Activated CD8-positive, alpha-beta memory T cell treated with anti-CD3 and anti-CD28 coated beads, Interleukin-2, amount 10 ng/mL, durations not matched to agents 7 days and 5 days (primary cell): ENCODE data around the gene FKBP14. TPM values are rescaled to one million over a fixed set of nuclear protein-coding genes. Genes with fewer than 3 reads are reported as not detected.

Experiments used
- ATAC-seq: fragments of 150-1000 bp; cut with Tn5 transposase; one replicate; pipeline ENCODE4 v1.10.0; 2021; ENCODE audit warnings: moderate library complexity
- CTCF ChIA-PET: fragments of 350-600 bp; sonication (Branson Sonifier 250); formaldehyde crosslinking; loops from one replicate; lab custom pipeline; 2021; ENCODE audit warnings: antibody characterized with exemption; lab: Charles Lee
- DNase-seq: peaks from one replicate; pipeline ENCODE4 v3.0.0-alpha.2; 2020
- H3K27ac Mint-ChIP-seq: one replicate; pipeline ENCODE4 v1.8.0; 2021; ENCODE audit warnings: mild to moderate bottlenecking, mixed read lengths
- H3K27me3 Mint-ChIP-seq: one replicate; pipeline ENCODE4 v1.8.0; 2021; ENCODE audit warnings: mixed read lengths
- H3K36me3 Mint-ChIP-seq: one replicate; pipeline ENCODE4 v1.8.0; 2021; ENCODE audit warnings: mild to moderate bottlenecking, mixed read lengths
- H3K4me1 Mint-ChIP-seq: one replicate; pipeline ENCODE4 v1.8.0; 2021; ENCODE audit warnings: mixed read lengths
- H3K4me3 Mint-ChIP-seq: one replicate; pipeline ENCODE4 v1.8.0; 2021; ENCODE audit warnings: mild to moderate bottlenecking, moderate library complexity, mixed read lengths
- H3K9me3 Mint-ChIP-seq: one replicate; pipeline ENCODE4 v1.8.0; 2022; ENCODE audit warnings: low read depth, mixed read lengths
- total RNA-seq, 2 experiments: library from RNA; stranded (reverse); gene quantifications; one replicate each; pipeline ENCODE4 v1.2.3, GENCODE V29; 2021

Gene FKBP14
- total RNA-seq, 2 experiments from 2014 or later: 5.2 to 6.4 TPM

DNA sequence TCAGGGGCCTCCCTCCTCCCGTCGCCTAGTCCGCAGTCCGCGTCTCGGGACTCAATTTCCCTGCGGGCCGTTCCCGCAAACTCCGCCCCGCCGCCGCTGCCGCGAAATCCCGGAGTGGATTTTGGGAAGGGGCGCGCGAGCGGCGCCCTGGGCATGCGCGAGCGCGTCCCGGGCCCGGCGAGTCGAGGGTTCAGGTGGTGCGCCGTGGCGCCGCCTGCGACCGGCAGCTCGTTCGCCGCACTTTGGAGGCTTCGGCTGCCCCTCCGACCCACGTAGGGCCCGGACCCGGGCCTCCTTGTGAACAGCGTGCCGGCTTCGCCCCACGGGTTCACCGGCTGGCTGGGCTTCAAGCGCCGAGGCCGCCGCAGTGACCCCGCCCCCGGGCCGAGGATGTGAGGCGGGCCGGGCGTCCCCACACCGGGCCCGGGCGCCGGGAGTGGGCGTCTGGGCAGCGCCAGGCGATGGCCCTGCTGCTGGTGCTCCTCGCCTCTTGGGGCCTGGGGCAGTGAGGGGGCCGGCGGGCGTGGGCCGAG, 1.8 kb upstream of the FKBP14 start, which contains the start of gene PLEKHA8:
Gene PLEKHA8, plus strand, starts transcription at position 197 of the 533 bp plus-strand sequence. CDS start 351 bp downstream, outside the sequence.
- Mint-ChIP-seq H3K4me3 (peak within 1 kb of the TSS; percentile 93), H3K4me1 (peaks cover 28% of the 10 kb centered on the region), H3K27me3 (no peaks in the 10 kb centered on the region), H3K9me3 (no peaks in the 10 kb centered on the region), H3K36me3 (peaks cover 1% of the 10 kb centered on the region), H3K27ac (peak within 1 kb of the TSS; percentile 89)
- ATAC-seq (peak; percentile 60), DNase-seq (peak; percentile 90)
- CTCF ChIA-PET: interaction anchor here (0.8 to 1.4 kb wide), 3 partner anchors 34 to 107 kb away, joined by 3 to 5 read pairs (median 3); no protein-coding TSS in a partner anchor

DNA sequence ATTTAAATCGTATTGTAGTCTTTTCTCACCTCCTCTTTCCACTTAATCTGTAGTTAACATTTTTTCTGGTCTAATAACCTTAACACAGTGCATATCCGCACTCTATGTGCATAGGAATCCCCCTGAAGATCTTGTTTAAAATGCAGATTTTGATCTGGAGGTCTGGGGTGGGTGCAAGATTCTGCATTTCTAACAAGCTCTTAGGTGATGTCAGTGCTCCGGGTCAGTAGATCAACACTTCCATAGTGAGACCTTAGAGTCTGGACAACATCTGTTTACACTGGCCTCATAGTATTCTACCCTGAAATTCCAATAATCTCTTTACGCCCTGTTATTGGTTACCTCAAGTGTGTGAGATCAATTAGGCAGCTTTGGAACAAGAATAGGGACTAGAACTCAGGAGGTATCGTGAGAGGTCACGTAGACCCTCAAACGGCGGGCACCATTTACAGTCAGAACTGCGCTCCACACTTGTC, 1.3 kb upstream of the FKBP14 start:
- Mint-ChIP-seq H3K27ac (peak overlapping the region; percentile 89), H3K27me3 (no peaks in the 10 kb centered on the region), H3K36me3 (peaks cover 1% of the 10 kb centered on the region), H3K9me3 (no peaks in the 10 kb centered on the region), H3K4me1 (peaks cover 29% of the 10 kb centered on the region), H3K4me3 (peak overlapping the region; percentile 93)
- DNase-seq (no peak), ATAC-seq (no peak)
- CTCF ChIA-PET: interaction anchor here (0.8 to 1.5 kb wide), 6 partner anchors 34 to 106 kb away, joined by 3 to 7 read pairs (median 4); no protein-coding TSS in a partner anchor

DNA sequence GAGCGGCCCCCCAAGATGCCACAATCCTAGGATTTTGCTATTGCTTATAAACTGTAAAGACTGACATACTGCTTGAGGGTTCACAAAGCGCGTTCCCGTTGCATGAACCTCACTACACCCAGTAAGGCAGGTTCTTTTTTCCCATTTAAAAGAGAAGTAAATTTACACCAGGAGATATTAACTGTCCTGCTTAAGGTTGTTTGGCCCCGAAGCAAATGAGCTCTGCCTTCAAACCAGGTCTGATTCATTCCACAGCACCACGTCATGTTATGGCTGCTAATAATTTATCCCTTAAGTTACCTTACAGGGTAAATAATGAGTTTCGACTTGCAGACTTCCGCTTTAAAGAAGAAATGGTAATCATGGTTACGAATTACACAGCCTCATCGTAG, 559 bp upstream of the FKBP14 start:
- peak; percentile 25 for ATAC-seq
- H3K4me1 Mint-ChIP-seq: peaks cover 26% of the 10 kb centered on the region

DNA sequence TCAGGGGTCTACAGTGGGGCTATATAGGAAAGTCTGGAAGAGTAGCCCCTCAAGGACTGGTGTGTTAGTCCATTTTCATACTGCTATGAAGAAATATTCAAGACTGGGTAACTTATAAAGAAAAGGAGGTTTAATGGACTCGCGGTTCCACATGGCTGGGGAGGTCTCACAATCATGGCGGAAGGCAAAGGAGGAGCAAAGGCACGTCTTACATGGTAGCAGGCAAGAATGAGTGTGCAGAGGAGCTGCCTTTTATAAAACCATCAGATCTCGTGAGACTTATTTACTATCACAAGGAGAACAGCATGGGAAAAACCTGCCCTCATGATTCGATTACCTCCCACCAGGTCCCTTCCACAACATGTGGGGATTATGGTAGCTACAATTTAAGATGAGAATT, 3.0 kb downstream of the FKBP14 start:
- no peaks in the 10 kb centered on the region for H3K9me3 Mint-ChIP-seq
- peaks cover 28% of the 10 kb centered on the region for H3K4me1 Mint-ChIP-seq
- CTCF ChIA-PET: no interaction called here
- ATAC-seq (no peak), DNase-seq (no peak)
- H3K27ac Mint-ChIP-seq: no peak overlapping the region
- peaks cover 1% of the 10 kb centered on the region for H3K36me3 Mint-ChIP-seq
- no peaks in the 10 kb centered on the region for H3K27me3 Mint-ChIP-seq
- no peak overlapping the region for H3K4me3 Mint-ChIP-seq

More for the DNA sequence above, 559 bp upstream of the FKBP14 start:
- DNase-seq: peak; percentile 58
- CTCF ChIA-PET: interaction anchor here (1.1 to 1.5 kb wide), 4 partner anchors 35 to 106 kb away, joined by 4 to 7 read pairs (median 6); no protein-coding TSS in a partner anchor
- Mint-ChIP-seq H3K4me3 (peak overlapping the region; percentile 93), H3K36me3 (peaks cover 1% of the 10 kb centered on the region), H3K27ac (peak overlapping the region; percentile 89), H3K9me3 (no peaks in the 10 kb centered on the region), H3K27me3 (no peaks in the 10 kb centered on the region)

DNA sequence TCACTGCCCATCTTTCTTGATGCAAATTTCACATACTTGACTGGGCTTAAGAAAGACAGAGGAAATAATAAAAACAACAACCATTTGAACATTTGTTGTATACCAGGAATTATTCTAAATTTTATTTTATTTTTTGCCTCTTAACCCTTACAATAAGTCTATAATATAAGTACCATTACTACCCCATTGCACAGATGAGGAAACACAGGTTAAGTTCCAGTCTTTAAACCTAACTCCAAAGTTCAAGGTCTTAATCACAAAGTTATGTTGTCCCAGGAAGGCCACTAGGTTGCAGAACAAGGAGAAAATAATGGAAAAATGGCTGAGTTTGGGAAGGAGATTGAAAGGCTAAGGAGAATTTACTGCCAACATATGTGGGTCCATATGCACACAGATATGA, 3.5 kb downstream of the FKBP14 start:
- DNase-seq (no peak), ATAC-seq (no peak)
- H3K27me3 Mint-ChIP-seq: no peaks in the 10 kb centered on the region
- no peaks in the 10 kb centered on the region for H3K9me3 Mint-ChIP-seq
- no peak overlapping the region for H3K27ac Mint-ChIP-seq
- CTCF ChIA-PET: no interaction called here
- peaks cover 5% of the 10 kb centered on the region for H3K36me3 Mint-ChIP-seq
- peaks cover 28% of the 10 kb centered on the region for H3K4me1 Mint-ChIP-seq
- H3K4me3 Mint-ChIP-seq: no peak overlapping the region

DNA sequence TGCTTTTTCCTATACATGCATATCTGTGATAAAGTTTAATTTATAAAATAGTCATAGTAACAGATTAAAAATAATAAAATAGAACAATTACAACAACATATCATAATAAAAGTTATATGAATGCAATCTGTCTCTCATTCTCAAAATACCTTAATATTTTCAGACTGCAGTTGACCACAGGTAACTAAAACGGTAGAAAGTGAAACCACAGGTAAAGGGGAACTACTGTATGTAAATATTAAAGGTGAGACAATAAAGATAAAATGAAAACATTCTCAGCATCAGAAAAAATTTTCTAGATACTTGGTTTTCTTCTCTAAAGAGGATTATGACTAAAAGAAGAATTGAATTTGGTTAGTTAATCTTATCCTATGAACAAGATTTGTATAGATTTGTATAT, 6.0 kb downstream of the FKBP14 start:
- peaks cover 24% of the 10 kb centered on the region for H3K4me1 Mint-ChIP-seq
- H3K4me3 Mint-ChIP-seq: no peak overlapping the region
- no peaks in the 10 kb centered on the region for H3K27me3 Mint-ChIP-seq
- H3K27ac Mint-ChIP-seq: no peak overlapping the region
- H3K36me3 Mint-ChIP-seq: peaks cover 5% of the 10 kb centered on the region
- DNase-seq (no peak), ATAC-seq (no peak)
- CTCF ChIA-PET: interaction anchor here (1.0 kb wide), 1 partner anchor 41 kb away, joined by 4 read pairs; no protein-coding TSS in a partner anchor
- no peaks in the 10 kb centered on the region for H3K9me3 Mint-ChIP-seq

DNA sequence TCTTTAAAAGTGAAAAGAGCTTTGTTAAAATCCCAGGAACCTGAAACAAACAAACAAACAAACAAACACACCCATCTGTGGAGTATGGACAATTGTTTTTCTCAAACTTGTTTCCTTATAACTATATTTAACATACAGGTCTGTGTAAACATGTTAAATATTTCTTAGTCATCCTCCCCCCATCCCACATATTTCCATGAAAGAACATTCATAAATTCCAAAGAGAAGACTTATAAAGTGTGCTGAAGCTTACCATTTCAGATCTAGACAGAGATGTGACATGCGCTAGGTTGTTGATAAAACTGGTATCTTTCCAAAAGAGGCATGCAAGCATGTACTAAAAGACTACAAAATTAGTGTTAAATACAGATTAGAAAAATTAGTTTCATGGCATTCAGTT, 6.5 kb downstream of the FKBP14 start:
- Mint-ChIP-seq H3K4me1 (peaks cover 18% of the 10 kb centered on the region), H3K27ac (no peak overlapping the region), H3K9me3 (no peaks in the 10 kb centered on the region), H3K4me3 (no peak overlapping the region), H3K36me3 (peaks cover 5% of the 10 kb centered on the region), H3K27me3 (no peaks in the 10 kb centered on the region)
- DNase-seq (no peak), ATAC-seq (no peak)
- CTCF ChIA-PET: no interaction called here

DNA sequence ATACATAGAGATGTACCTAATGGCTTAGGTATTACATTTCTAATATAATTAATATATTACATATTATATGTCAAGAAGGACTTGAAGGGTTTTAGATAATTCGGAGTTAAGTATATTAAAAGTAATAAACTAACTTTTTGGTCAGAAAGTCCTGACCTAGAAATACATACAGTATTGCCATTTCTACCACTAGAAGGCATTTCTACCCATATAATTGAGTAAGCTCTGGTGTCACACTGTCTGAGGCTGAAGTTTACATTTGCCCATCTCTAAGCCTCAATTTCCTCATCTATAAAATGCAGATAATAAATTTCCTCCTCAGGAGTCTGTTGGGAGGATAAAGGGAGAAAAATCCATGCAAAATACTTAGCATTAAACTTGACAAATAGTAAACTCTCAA, 7.1 kb downstream of the FKBP14 start:
- Mint-ChIP-seq H3K4me3 (no peak overlapping the region), H3K27me3 (no peaks in the 10 kb centered on the region), H3K27ac (no peak overlapping the region), H3K36me3 (peaks cover 8% of the 10 kb centered on the region), H3K4me1 (peaks cover 13% of the 10 kb centered on the region), H3K9me3 (no peaks in the 10 kb centered on the region)
- ATAC-seq: no peak
- CTCF ChIA-PET: no interaction called here
- no peak for DNase-seq

DNA sequence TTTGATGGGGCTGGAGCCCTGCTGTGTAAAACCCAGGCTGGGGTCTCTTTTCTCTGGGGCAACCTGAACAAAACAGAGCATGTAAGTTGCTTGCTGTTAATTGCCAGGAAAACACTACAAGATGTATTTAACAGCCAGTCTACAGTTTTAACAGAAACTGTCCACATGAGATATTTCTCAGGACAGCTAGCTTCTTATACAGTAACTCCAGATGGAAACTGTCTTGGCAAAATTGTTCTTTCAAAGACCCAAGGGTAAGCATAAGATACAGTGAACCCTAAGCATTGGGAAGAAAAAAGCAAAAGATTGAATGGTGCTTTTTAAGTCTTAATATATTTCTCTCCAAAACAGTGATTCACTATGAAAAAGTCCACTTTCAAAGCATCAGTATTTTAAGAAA, 8.1 kb downstream of the FKBP14 start:
- ATAC-seq: no peak
- H3K36me3 Mint-ChIP-seq: peaks cover 8% of the 10 kb centered on the region
- no peak overlapping the region for H3K4me3 Mint-ChIP-seq
- H3K27ac Mint-ChIP-seq: no peak overlapping the region
- no peak for DNase-seq
- no peaks in the 10 kb centered on the region for H3K9me3 Mint-ChIP-seq
- CTCF ChIA-PET: no interaction called here
- peaks cover 6% of the 10 kb centered on the region for H3K4me1 Mint-ChIP-seq
- H3K27me3 Mint-ChIP-seq: no peaks in the 10 kb centered on the region

DNA sequence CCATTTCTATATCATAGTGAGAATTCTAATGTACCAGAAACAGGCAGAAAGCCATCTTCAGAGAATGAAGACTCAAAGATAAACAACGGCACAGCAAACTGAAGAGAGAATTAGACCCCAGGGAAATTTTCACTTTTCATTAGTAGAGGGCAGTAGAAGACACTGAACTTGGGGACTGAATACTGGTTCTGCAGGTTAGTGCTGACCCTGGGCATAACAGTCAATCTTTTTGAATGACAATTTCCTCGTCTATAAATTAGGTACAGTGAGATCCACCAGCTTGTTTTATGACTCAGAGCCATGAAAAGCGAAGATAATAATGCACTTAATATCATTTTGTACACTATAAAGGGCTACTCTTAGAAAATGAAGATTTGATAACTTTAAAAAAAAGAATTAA, 13.7 kb downstream of the FKBP14 start:
- Mint-ChIP-seq H3K27ac (no peak overlapping the region), H3K4me3 (no peak overlapping the region), H3K9me3 (no peaks in the 10 kb centered on the region), H3K4me1 (no peaks in the 10 kb centered on the region), H3K27me3 (no peaks in the 10 kb centered on the region), H3K36me3 (peaks cover 8% of the 10 kb centered on the region)
- CTCF ChIA-PET: no interaction called here
- ATAC-seq: no peak
- DNase-seq: no peak

DNA sequence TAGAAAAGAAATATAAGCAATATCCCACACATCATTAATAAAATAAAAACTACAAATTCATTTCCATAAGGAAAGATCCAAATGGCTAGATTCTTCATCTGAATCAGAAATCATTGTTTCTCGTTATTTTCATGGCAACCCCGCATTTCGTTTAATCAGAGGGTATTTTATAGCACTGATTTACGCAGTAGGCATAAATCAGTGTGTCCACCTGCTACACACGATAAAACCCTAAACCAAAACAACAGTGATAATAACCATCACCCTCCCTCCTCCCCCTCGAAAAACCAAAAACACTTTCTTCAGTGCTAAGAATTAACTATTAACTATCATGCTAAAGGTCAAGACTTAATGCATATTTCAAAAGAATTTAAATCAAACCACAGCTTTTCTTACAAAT, 16.5 kb downstream of the FKBP14 start:
- Mint-ChIP-seq H3K36me3 (peaks cover 8% of the 10 kb centered on the region), H3K4me1 (no peaks in the 10 kb centered on the region), H3K27me3 (peaks cover 3% of the 10 kb centered on the region), H3K4me3 (no peak overlapping the region), H3K9me3 (no peaks in the 10 kb centered on the region), H3K27ac (no peak overlapping the region)
- CTCF ChIA-PET: no interaction called here
- ATAC-seq (no peak), DNase-seq (no peak)

DNA sequence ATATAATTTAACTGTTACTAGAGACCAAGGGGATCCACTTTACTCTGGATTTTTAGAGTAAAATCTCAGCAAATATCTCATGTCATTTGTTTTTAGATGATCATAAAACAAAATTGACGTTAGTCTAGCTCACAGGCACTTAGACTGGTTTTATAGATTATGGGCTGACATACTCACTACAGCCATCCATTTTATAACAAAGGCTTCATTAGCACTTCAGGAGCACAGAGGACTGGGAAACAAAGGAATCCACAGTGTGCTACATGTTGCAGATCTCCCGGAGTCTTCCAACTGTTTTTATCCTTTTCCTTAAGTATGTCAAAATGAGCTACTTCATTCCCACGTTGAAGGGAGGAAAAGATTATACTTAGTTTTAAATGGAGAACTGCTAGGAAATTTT, 21.0 kb downstream of the FKBP14 start:
- no peaks in the 10 kb centered on the region for H3K4me1 Mint-ChIP-seq
- H3K27ac Mint-ChIP-seq: no peak overlapping the region

DNA sequence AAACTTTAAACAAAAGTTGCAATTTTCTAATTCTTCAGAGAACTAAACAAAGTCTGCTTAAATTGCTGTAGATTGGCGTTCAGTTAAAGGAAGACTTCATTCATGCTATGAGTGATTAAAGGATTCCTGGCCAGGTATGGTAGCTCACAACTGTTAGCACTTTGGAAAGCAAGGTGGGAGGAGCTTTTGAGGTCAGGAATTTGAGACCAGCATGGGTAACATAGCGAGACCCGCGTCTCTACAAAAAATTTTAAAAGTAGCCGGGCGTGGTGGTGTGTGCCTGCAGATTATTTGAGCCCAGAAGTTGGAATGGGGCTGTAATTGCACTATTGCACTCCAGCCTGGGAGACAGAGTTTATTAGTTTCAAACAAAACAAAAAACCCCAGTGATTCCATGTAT, 23.4 kb downstream of the FKBP14 start:
- H3K9me3 Mint-ChIP-seq: peaks cover 2% of the 10 kb centered on the region
- CTCF ChIA-PET: no interaction called here

More for the DNA sequence above, 21.0 kb downstream of the FKBP14 start:
- H3K9me3 Mint-ChIP-seq: no peaks in the 10 kb centered on the region
- DNase-seq (no peak), ATAC-seq (no peak)
- CTCF ChIA-PET: no interaction called here
- H3K4me3 Mint-ChIP-seq: no peak overlapping the region
- H3K36me3 Mint-ChIP-seq: no peaks in the 10 kb centered on the region
- peaks cover 13% of the 10 kb centered on the region for H3K27me3 Mint-ChIP-seq

DNA sequence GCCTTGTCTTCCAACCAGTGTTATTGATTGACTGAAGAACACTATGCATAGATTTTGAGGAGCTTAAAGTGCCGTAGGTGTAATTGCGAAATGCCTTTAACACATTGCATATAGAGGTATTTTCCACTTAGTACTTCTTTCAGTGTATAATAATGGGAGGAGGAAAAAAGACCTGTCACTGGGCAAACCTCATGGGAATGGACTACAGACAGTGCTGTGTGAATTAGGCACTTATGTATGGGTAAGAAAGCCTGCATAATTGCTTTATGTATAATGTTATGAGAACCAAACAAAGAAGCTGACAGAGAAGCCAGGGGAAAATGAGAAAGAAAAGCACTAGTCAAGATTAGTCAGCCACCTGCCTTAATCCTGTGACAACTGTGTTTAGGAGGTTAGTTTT, 24.5 kb downstream of the FKBP14 start:
- peaks cover 43% of the 10 kb centered on the region for H3K27me3 Mint-ChIP-seq
- H3K27ac Mint-ChIP-seq: no peak overlapping the region
- peaks cover 2% of the 10 kb centered on the region for H3K9me3 Mint-ChIP-seq
- no peak for ATAC-seq
- H3K4me3 Mint-ChIP-seq: no peak overlapping the region
- peaks cover 3% of the 10 kb centered on the region for H3K36me3 Mint-ChIP-seq
- CTCF ChIA-PET: no interaction called here
- no peak for DNase-seq
- no peaks in the 10 kb centered on the region for H3K4me1 Mint-ChIP-seq

More for the DNA sequence above, 23.4 kb downstream of the FKBP14 start:
- no peak for DNase-seq
- H3K27ac Mint-ChIP-seq: no peak overlapping the region
- no peaks in the 10 kb centered on the region for H3K36me3 Mint-ChIP-seq
- no peak for ATAC-seq
- H3K4me3 Mint-ChIP-seq: no peak overlapping the region
- H3K27me3 Mint-ChIP-seq: peaks cover 32% of the 10 kb centered on the region
- H3K4me1 Mint-ChIP-seq: no peaks in the 10 kb centered on the region
